NCI-H2171 treated with DMSO at 0.1 percent for 48 hours (cell line): ENCODE measurements around the gene CELSR1.
"Not testable (repeated sequence)": the region's sequence is repeated elsewhere in the genome, so short reads cannot be mapped to it uniquely, and the experiment has no call there.

ENCODE experiments used
- DNase-seq: peaks from one replicate; lab custom pipeline; 2025; lab: John Stamatoyannopoulos, UW

The CELSR1 gene

GRCh38 chr22:46512683-46513082 is 24.7 kb downstream of the CELSR1 start:
- DNase-seq, result no peak

GRCh38 chr22:46512039-46512370 is 25.4 kb downstream of the CELSR1 start:
- no peak for DNase-seq

GRCh38 chr22:46511151-46512038 is 26.0 kb downstream of the CELSR1 start:
- no peak for DNase-seq

- no peak for DNase-seq
These were observed 27.9 kb downstream of the CELSR1 start for GRCh38 chr22:46509416-46510089.

- DNase-seq, result no peak
These were observed 28.9 kb downstream of the CELSR1 start for GRCh38 chr22:46508491-46508999.

GRCh38 chr22:46507451-46508425 is 29.7 kb downstream of the CELSR1 start:
- no peak for DNase-seq

- DNase-seq, result no peak
These were observed 32.8 kb downstream of the CELSR1 start for GRCh38 chr22:46504584-46504983.

GRCh38 chr22:46502440-46503175 is 34.8 kb downstream of the CELSR1 start:
- DNase-seq, result no peak

GRCh38 chr22:46501701-46502100 is 35.7 kb downstream of the CELSR1 start:
- no peak for DNase-seq

- not testable (repeated sequence) for DNase-seq
These were observed 36.2 kb downstream of the CELSR1 start for GRCh38 chr22:46501265-46501664.

- no peak for DNase-seq
These were observed 37.2 kb downstream of the CELSR1 start for GRCh38 chr22:46500201-46500600.

- DNase-seq, result no peak
These were observed 37.6 kb downstream of the CELSR1 start for GRCh38 chr22:46499805-46500189.

- DNase-seq, result peak; percentile 43
These were observed 45.5 kb downstream of the CELSR1 start for GRCh38 chr22:46491946-46492345.

- no peak for DNase-seq
These were observed 46.9 kb downstream of the CELSR1 start for GRCh38 chr22:46490538-46490937.

- no peak for DNase-seq
These were observed 50.3 kb downstream of the CELSR1 start for GRCh38 chr22:46486996-46487717.

GRCh38 chr22:46484861-46485595 is 52.4 kb downstream of the CELSR1 start:
- DNase-seq, result no peak

GRCh38 chr22:46484156-46484860 is 53.1 kb downstream of the CELSR1 start:
- DNase-seq, result no peak

- no peak for DNase-seq
These were observed 54.1 kb downstream of the CELSR1 start for GRCh38 chr22:46483353-46483752.

GRCh38 chr22:46482056-46482675 is 55.3 kb downstream of the CELSR1 start:
- no peak for DNase-seq
